ENCODE data around the gene OR7C1.

DNA sequence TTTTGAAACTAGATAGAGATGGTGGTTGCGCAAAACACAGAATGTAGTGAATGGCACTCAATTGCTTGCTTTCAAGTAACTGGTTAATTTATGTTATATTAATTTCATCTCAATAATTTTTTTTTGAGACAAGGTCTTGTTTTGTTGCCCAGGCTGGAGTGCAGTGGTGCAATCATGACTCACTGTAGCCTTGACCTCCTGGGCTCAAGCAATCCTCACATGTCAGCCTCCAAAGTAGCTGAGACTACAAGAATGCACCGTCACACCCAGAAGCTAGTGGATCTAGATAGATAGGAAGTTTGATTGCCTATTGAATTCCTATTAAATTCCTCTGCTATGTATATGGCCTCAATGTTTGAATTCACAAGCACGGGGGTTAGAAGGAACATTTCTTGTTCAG, 30.2 kb downstream of the OR7C1 start:
- no peak for TF ChIP-seq EZH2 (IDR thresholded peaks at IDR 0.05; ENCODE audit: low read depth)
- no peak for TF ChIP-seq CTCF (conservative IDR thresholded peaks at IDR 0.05)

All from PC-9 (cell line).